ENCODE measurements around the gene AP4M1. TPM values are rescaled to one million over a fixed set of nuclear protein-coding genes. Genes with fewer than 3 reads are reported as not detected.
"Not testable (repeated sequence)": the region's sequence is repeated elsewhere in the genome, so short reads cannot be mapped to it uniquely, and the experiment has no call there.

Gene AP4M1
- total and polyA plus RNA-seq, 10 of the 15 experiments (the other 5 are each of a cell fraction or from before 2014, with no cell fraction given), result 0.77 to 16.1 (median 13.0) TPM

DNA sequence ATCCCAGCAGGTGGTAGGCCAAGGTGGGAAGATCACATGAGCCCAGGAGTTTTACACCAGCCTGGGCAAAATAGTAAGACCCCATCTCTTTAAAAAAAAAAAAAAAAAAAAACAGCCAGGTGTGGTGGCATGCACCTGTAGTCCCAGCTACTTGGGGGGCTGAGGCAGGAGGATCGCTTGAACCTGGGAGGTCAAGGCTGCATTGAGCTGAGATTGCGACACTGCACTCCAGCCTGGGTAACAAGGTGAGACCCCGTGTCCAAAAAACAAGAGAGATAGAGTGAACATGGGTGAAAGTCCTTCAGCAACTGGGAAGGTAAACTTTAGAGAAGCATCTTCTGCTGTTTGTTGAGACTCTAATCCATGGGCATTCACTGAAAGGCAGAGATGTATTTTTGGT lies 41.0 kb downstream of the AP4M1 start (continued):
- TF ChIP-seq, protein P1, sequence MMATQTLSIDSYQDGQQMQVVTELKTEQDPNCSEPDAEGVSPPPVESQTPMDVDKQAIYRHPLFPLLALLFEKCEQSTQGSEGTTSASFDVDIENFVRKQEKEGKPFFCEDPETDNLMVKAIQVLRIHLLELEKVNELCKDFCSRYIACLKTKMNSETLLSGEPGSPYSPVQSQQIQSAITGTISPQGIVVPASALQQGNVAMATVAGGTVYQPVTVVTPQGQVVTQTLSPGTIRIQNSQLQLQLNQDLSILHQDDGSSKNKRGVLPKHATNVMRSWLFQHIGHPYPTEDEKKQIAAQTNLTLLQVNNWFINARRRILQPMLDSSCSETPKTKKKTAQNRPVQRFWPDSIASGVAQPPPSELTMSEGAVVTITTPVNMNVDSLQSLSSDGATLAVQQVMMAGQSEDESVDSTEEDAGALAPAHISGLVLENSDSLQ (IDR thresholded peaks at IDR 0.05), result no peak

DNA sequence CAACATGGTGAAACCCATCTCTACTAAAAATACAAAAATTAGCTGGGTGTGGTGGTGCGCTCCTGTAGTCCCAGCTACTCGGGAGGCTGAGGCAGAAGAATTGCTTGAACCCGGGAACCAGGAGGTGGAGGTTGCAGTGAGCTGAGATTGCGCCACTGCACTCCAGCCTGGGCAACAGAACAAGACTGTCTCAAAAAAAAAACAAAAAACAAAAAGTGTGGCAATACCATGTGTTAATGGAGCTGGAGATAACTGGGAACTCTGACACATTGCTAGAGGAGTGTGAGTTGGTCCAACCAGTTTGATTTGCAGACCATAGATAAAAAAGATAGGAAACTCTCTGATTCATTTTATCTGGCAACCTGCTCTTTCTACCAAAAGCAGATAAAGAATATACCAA lies 44.9 kb downstream of the AP4M1 start:
- H3K9ac ChIP-seq (ENCODE audit: control insufficient read depth, insufficient read depth, low read length); RAD21 ChIA-PET (ENCODE audit: unreplicated experiment); H3K4me2 ChIP-seq (ENCODE audit: control insufficient read depth, insufficient read depth); ATAC-seq; H2AFZ ChIP-seq (ENCODE audit: control insufficient read depth, low read depth, low read length); BruUV-seq (replicated peaks); H3K27me3 ChIP-seq (replicated peaks in 1 of 2; ENCODE audit: control insufficient read depth in 2 of 2, insufficient read depth in 2 of 2, low read length in 1 of 2); DNase-seq (ENCODE audit: low read depth, low spot score); H3K36me3 ChIP-seq (ENCODE audit: control insufficient read depth in 2 of 2, insufficient read depth in 2 of 2, low read length in 1 of 2); H3K27ac ChIP-seq (ENCODE audit: control insufficient read depth, insufficient read depth); H3K4me3 ChIP-seq; H4K20me1 ChIP-seq (ENCODE audit: control insufficient read depth, insufficient read depth); in situ Hi-C loops (cut with MboI); H3K9me3 ChIP-seq (replicated peaks; ENCODE audit: control insufficient read depth, insufficient read depth, low read length); FAIRE-seq; H3K4me1 ChIP-seq (ENCODE audit: control insufficient read depth, insufficient read depth, low read length): not testable (repeated sequence)
- ChIA-PET SMC1A (ENCODE audit: uncharacterized antibody, unreplicated experiment) (interaction anchor here (1.0 to 1.8 kb wide), 2 partner anchors 8 to 261 kb away, joined by 3 to 7 read pairs; no protein-coding TSS in a partner anchor), POLR2A (interaction anchor here (0.6 to 1.7 kb wide), 5 partner anchors 17 to 371 kb away, joined by 3 to 5 read pairs (median 3); no protein-coding TSS in a partner anchor), CTCF (interaction anchor here (0.7 to 5.7 kb wide), 3 partner anchors 10 to 17 kb away, joined by 3 to 43 read pairs (median 7); no protein-coding TSS in a partner anchor)
- intact Hi-C loops (cut with micrococcal nuclease; ENCODE audit: unreplicated experiment), result loop anchor here (5.0 kb wide), 1 partner anchor 71 kb away; the partner anchor contains the start of gene PVRIG
- 94% methylated on average over 4 of the region's 4 CpGs for WGBS (ENCODE audit: insufficient coverage, insufficient replicate concordance, low lambda C conversion rate, missing lambda C conversion rate)
- H3K79me2 ChIP-seq (ENCODE audit: control insufficient read depth, insufficient read depth, low read length), result peaks cover 17% of the 10 kb centered on the region

DNA sequence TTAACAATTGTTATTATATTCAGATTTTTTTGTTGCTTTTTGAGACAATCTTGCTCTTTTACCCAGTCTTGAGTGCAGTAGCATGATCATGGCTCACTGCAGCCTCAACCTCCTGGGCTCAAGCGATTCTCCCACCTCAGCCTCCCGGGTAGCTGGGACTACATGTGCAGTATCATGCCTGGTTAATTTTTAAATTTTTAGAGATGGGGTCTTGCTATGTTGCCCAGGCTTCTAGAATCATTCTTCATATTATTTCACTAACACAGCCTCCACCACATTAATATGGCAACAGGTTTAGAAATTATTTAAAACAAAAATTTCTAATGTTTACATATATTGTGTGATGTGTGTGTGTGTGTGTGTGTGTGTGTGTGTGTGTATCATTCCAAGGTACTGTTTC lies 45.8 kb downstream of the AP4M1 start:
- POLR2A ChIA-PET, result interaction anchor here (0.7 to 2.3 kb wide), 12 partner anchors 11 to 73 kb away, joined by 3 to 28 read pairs (median 5); partner anchors contain the start of genes AP4M1, COPS6, MCM7 and PVRIG
- in situ Hi-C loops (cut with MboI), result no loop called here
- ATAC-seq, result no peak
- Histone ChIP-seq H2AFZ (ENCODE audit: control insufficient read depth, low read depth, low read length) (no peak overlapping the region), H3K79me2 (ENCODE audit: control insufficient read depth, insufficient read depth, low read length) (peaks cover 18% of the 10 kb centered on the region), H3K4me2 (ENCODE audit: control insufficient read depth, insufficient read depth) (no peak overlapping the region), H3K9ac (ENCODE audit: control insufficient read depth, insufficient read depth, low read length) (no peak overlapping the region), H3K4me1 (ENCODE audit: control insufficient read depth, insufficient read depth, low read length) (peaks cover 5% of the 10 kb centered on the region; the same call in 1 of the 2 replicates), H3K36me3 (ENCODE audit: control insufficient read depth in 2 of 2, insufficient read depth in 2 of 2, low read length in 1 of 2) (no peaks in the 10 kb centered on the region; a peak in 2 of 4 replicates), H3K4me3 (no peak overlapping the region), H3K27ac (ENCODE audit: control insufficient read depth, insufficient read depth) (no peak overlapping the region), H3K9me3 (replicated peaks; ENCODE audit: control insufficient read depth, insufficient read depth, low read length) (no peaks in the 10 kb centered on the region), H4K20me1 (ENCODE audit: control insufficient read depth, insufficient read depth) (no peaks in the 10 kb centered on the region), H3K27me3 (replicated peaks in 1 of 2; ENCODE audit: control insufficient read depth in 2 of 2, insufficient read depth in 2 of 2, low read length in 1 of 2) (no peaks in the 10 kb centered on the region)
- intact Hi-C loops (cut with micrococcal nuclease; ENCODE audit: unreplicated experiment), result loop anchor here (5.0 kb wide), 1 partner anchor 70 kb away; the partner anchor contains the start of gene PVRIG
- no peak for DNase-seq (ENCODE audit: low read depth, low spot score)
- 97% methylated on average over 2 of the region's 2 CpGs for WGBS (ENCODE audit: insufficient coverage, insufficient replicate concordance, low lambda C conversion rate, missing lambda C conversion rate)
- SMC1A ChIA-PET (ENCODE audit: uncharacterized antibody, unreplicated experiment), result interaction anchor here (1.2 to 1.8 kb wide), 3 partner anchors 9 to 63 kb away, joined by 4 to 7 read pairs (median 4); no protein-coding TSS in a partner anchor
- CTCF ChIA-PET, result interaction anchor here (0.6 to 5.7 kb wide), 4 partner anchors 9 to 227 kb away, joined by 3 to 43 read pairs (median 6); no protein-coding TSS in a partner anchor
- no TSS peak for BruUV-seq (replicated peaks)
- RAD21 ChIA-PET (ENCODE audit: unreplicated experiment), result interaction anchor here (1.8 to 2.4 kb wide), 2 partner anchors 9 to 13 kb away, joined by 7 to 17 read pairs; no protein-coding TSS in a partner anchor
- no peak for FAIRE-seq
- no peak for TF ChIP-seq TAF1 (IDR thresholded peaks at IDR 0.05; ENCODE audit: borderline replicate concordance, low read depth, low read length)
- no peak for TF ChIP-seq GATAD2B (conservative IDR thresholded peaks at IDR 0.05; ENCODE audit: low read depth)
- TF ChIP-seq, protein P2, sequence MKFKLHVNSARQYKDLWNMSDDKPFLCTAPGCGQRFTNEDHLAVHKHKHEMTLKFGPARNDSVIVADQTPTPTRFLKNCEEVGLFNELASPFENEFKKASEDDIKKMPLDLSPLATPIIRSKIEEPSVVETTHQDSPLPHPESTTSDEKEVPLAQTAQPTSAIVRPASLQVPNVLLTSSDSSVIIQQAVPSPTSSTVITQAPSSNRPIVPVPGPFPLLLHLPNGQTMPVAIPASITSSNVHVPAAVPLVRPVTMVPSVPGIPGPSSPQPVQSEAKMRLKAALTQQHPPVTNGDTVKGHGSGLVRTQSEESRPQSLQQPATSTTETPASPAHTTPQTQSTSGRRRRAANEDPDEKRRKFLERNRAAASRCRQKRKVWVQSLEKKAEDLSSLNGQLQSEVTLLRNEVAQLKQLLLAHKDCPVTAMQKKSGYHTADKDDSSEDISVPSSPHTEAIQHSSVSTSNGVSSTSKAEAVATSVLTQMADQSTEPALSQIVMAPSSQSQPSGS (IDR thresholded peaks at IDR 0.05; ENCODE audit: low read length), result no peak
- TF ChIP-seq, protein P3, sequence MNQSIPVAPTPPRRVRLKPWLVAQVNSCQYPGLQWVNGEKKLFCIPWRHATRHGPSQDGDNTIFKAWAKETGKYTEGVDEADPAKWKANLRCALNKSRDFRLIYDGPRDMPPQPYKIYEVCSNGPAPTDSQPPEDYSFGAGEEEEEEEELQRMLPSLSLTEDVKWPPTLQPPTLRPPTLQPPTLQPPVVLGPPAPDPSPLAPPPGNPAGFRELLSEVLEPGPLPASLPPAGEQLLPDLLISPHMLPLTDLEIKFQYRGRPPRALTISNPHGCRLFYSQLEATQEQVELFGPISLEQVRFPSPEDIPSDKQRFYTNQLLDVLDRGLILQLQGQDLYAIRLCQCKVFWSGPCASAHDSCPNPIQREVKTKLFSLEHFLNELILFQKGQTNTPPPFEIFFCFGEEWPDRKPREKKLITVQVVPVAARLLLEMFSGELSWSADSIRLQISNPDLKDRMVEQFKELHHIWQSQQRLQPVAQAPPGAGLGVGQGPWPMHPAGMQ (IDR thresholded peaks at IDR 0.05; ENCODE audit: borderline replicate concordance), result no peak
- TF ChIP-seq NR2C1 (IDR thresholded peaks at IDR 0.05), result no peak
- TF ChIP-seq TCF12 (IDR thresholded peaks at IDR 0.05; ENCODE audit: low read depth, low read length), result no peak
- no peak for TF ChIP-seq IRF4 (IDR thresholded peaks at IDR 0.05; ENCODE audit: low read depth, low read length)
- TF ChIP-seq SPI1 (IDR thresholded peaks at IDR 0.05; ENCODE audit: borderline replicate concordance, insufficient read depth, low read depth, low read length), result no peak
- TF ChIP-seq CHD2 (IDR thresholded peaks at IDR 0.05; ENCODE audit: borderline replicate concordance, low read depth, low read length), result no peak
- no peak for TF ChIP-seq HDAC6 (IDR thresholded peaks at IDR 0.05; ENCODE audit: unreplicated experiment)
